OCI-LY3 (cell line): ENCODE data around the gene HS2ST1.

Experiments
- H2AFZ ChIP-seq: fragments of 200-600, 300-600 bp; shearing (Covaris generic); 2 replicates; pipeline ENCODE4 v1.6.0; 2014; ENCODE audit warnings: antibody characterized with exemption, low read depth, low read length
- H3K27ac ChIP-seq: fragments of 200-600, 300-600 bp; sonication (generic); 2 replicates; pipeline ENCODE4 v1.5.1; 2014; ENCODE audit warnings: mild to moderate bottlenecking, low read length, moderate library complexity, mixed read lengths
- H3K27me3 ChIP-seq: fragments of 200-600, 300-600 bp; sonication (generic); 2 replicates; pipeline ENCODE4 v1.6.1; 2014; ENCODE audit warnings: low read depth, low read length, mixed read lengths
- H3K36me3 ChIP-seq: fragments of 200-600, 300-600 bp; sonication (generic); replicated peaks from 2 replicates; pipeline ENCODE3; 2014; ENCODE audit warnings: low read depth, low read length, mixed read lengths
- H3K4me1 ChIP-seq: fragments of 300-600, 200-600 bp; sonication (generic); 2 replicates; pipeline ENCODE4 v1.6.1; 2014; ENCODE audit warnings: low read length, mixed read lengths
- H3K4me2 ChIP-seq: fragments of 200-600, 300-600 bp; sonication (generic); 2 replicates; pipeline ENCODE4 v1.6.1; 2014; ENCODE audit warnings: low read length, mixed read lengths
- H3K4me3 ChIP-seq: fragments of 300-600, 200-600 bp; sonication (generic); 2 replicates; pipeline ENCODE4 v1.5.1; 2014; ENCODE audit warnings: antibody characterized with exemption, mild to moderate bottlenecking, low read length, moderate library complexity
- H3K79me2 ChIP-seq: fragments of 300-600, 200-600 bp; shearing (Covaris generic); 2 replicates; pipeline ENCODE4 v1.6.1; 2014; ENCODE audit warnings: mild to moderate bottlenecking, low read length, mixed read lengths
- H3K9ac ChIP-seq: fragments of 300-600, 200-600 bp; shearing (Covaris generic); 2 replicates; pipeline ENCODE4 v1.6.0; 2014; ENCODE audit warnings: mild to moderate bottlenecking, low read length, moderate library complexity
- H3K9me3 ChIP-seq: fragments of 200-600, 300-600 bp; shearing (Covaris generic); 2 replicates; pipeline ENCODE4 v1.6.1; 2014; ENCODE audit warnings: low read length, mixed read lengths; ENCODE audit not compliant: insufficient read depth
- H4K20me1 ChIP-seq: fragments of 200-600, 300-600 bp; sonication (generic); 2 replicates; pipeline ENCODE4 v1.6.1; 2016; ENCODE audit warnings: low read length, mixed read lengths; ENCODE audit not compliant: insufficient read depth
- CTCF ChIP-seq: fragments of 200-600, 300-600 bp; sonication (generic); IDR thresholded peaks from 2 replicates; pipeline ENCODE4 v1.5.1; 2014; ENCODE audit warnings: antibody characterized with exemption, low read length, low read depth
- EZH2phosphoT487 ChIP-seq: fragments of 200-600 bp; shearing (Covaris generic); IDR thresholded peaks from 2 replicates; pipeline ENCODE4 v1.6.1; 2018; ENCODE audit warnings: antibody characterized with exemption, mixed run types, low read depth

HS2ST1 gene

DNA sequence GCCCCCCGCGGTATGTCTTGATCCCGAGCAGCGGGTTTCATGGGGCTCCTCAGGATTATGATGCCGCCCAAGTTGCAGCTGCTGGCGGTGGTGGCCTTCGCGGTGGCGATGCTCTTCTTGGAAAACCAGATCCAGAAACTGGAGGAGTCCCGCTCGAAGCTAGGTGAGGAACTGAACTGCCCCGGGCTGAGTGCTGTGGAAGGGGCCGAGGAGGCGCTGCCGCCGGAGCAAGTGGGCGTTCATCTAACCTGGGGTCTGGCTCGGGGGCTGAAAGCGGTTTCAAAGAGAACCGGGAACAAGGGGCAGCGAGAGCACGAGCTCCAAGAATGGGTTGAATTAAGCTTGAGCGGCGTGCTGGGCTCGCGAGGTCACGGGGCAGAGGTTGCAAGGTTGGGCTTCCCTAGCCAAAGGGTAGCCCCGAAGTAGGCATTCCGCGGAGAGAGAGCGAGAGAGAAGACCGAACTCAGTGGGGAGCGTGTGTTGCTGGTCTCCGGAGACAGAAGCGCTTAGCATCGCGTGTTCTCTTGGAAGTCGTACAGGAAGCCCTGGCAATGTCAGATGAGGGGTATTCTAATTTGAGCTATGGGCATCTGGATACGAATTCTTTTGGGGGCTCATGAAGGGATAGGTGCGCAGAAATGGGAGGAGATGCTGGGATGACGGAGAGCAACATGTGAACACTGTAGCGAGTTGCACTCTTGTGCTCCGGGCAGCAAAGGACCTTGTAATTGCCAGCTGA is 732 bp downstream of the HS2ST1 start:
- Histone ChIP-seq H3K4me1 (peaks cover 19% of the 10 kb centered on the region), H3K4me3 (peak overlapping the region; percentile 98), H3K4me2 (peak overlapping the region; percentile 85), H3K36me3 (peaks cover 28% of the 10 kb centered on the region), H3K9me3 (no peaks in the 10 kb centered on the region), H3K27ac (peak overlapping the region; percentile 76), H3K9ac (peak overlapping the region; percentile 98), H3K79me2 (peaks cover 95% of the 10 kb centered on the region), H3K27me3 (no peaks in the 10 kb centered on the region), H2AFZ (0 out of 2 replicates have a peak overlapping the region, but pooled peaks have one; percentile 21), H4K20me1 (peaks cover 38% of the 10 kb centered on the region)
- no peak for TF ChIP-seq CTCF

DNA sequence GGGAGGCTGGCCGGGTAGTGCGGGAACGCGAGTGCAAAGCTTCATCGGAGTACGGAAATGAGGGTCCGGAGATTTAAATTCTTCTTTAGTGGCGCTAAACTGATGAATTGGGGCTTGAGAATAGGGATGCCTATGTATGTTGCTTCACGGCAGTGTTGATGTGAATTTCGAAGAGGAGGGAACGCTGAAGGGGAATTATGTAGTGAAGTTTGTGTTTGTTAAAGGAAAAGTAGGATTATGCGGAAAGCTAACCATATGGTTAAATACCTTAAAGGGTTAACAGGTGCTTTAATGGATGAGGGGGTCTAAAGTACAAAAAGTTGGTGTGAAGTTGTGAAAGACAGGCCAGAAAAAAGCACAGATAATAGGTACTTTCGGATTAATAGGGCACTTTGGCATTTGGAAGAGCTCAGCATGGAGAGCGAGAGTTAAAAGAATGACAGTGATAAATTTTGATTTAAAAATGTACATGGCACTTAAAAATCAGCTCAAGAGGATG is 1.4 kb downstream of the HS2ST1 start:
- peak overlapping the region; percentile 85 for H3K4me2 ChIP-seq
- H2AFZ ChIP-seq, result no peak overlapping the region
- H3K27me3 ChIP-seq, result no peaks in the 10 kb centered on the region
- peaks cover 95% of the 10 kb centered on the region for H3K79me2 ChIP-seq
- peak overlapping the region; percentile 98 for H3K9ac ChIP-seq
- no peak for TF ChIP-seq CTCF
- no peak for TF ChIP-seq EZH2phosphoT487
- peak overlapping the region; percentile 98 for H3K4me3 ChIP-seq
- H4K20me1 ChIP-seq, result peaks cover 35% of the 10 kb centered on the region
- H3K36me3 ChIP-seq, result peaks cover 31% of the 10 kb centered on the region
- H3K27ac ChIP-seq, result peak overlapping the region; percentile 76; the same call in 1 of the 2 replicates
- H3K9me3 ChIP-seq, result no peaks in the 10 kb centered on the region
- peaks cover 19% of the 10 kb centered on the region for H3K4me1 ChIP-seq

GRCh38 chr1:86916752-86917151 is 2.3 kb downstream of the HS2ST1 start:
- H2AFZ ChIP-seq, result no peak overlapping the region
- peaks cover 95% of the 10 kb centered on the region for H3K79me2 ChIP-seq
- no peaks in the 10 kb centered on the region for H3K9me3 ChIP-seq
- peaks cover 19% of the 10 kb centered on the region for H3K4me1 ChIP-seq
- no peaks in the 10 kb centered on the region for H3K27me3 ChIP-seq
- no peak overlapping the region for H3K27ac ChIP-seq
- H4K20me1 ChIP-seq, result peaks cover 26% of the 10 kb centered on the region
- peaks cover 36% of the 10 kb centered on the region for H3K36me3 ChIP-seq
- no peak overlapping the region for H3K4me3 ChIP-seq
- H3K9ac ChIP-seq, result no peak overlapping the region
- TF ChIP-seq EZH2phosphoT487, result no peak
- no peak for TF ChIP-seq CTCF
- peak overlapping the region; percentile 85 for H3K4me2 ChIP-seq

DNA sequence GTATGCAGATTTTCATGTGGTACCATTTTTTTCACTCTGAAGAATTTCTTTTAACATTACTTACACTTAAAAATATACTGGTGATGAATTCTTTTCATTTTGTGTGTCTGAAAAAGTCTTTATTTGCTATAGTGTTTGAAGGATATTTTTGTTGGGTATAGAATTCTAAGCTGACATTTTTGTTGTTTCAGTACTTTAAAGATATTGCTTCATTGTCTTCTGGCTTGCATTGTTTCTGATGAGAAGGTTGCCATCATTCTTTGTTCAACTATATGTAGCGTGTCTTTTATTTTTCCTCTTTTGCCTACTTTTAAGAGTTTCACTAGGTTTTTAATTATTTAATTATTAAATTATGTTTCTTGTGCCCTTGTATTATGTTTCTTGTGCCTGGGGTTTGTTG is 8.0 kb downstream of the HS2ST1 start:
- TF ChIP-seq CTCF (no peak), EZH2phosphoT487 (no peak)

More for the DNA sequence above, 8.0 kb downstream of the HS2ST1 start:
- peaks cover 14% of the 10 kb centered on the region for H4K20me1 ChIP-seq
- no peak overlapping the region for H3K9ac ChIP-seq
- H2AFZ ChIP-seq, result no peak overlapping the region
- peaks cover 99% of the 10 kb centered on the region for H3K79me2 ChIP-seq
- H3K27ac ChIP-seq, result no peak overlapping the region
- H3K4me2 ChIP-seq, result no peak overlapping the region
- H3K4me1 ChIP-seq, result no peaks in the 10 kb centered on the region
- peaks cover 52% of the 10 kb centered on the region for H3K36me3 ChIP-seq
- peaks cover 7% of the 10 kb centered on the region; the same call in 1 of the 2 replicates for H3K9me3 ChIP-seq
- no peak overlapping the region for H3K4me3 ChIP-seq
- no peaks in the 10 kb centered on the region for H3K27me3 ChIP-seq
